Mucosa of rectum (tissue), 2 donors: ENCODE data around the gene BMX.

Source experiments
- H3K27ac ChIP-seq, 2 donors: one replicate each; pipeline ENCODE4 v1.7.0; 2013; ENCODE audit warnings: inconsistent platforms in 2 of 2, low read depth in 2 of 2, low read length in 2 of 2
- H3K27me3 ChIP-seq, 2 donors: one replicate each; pipeline ENCODE4 v1.7.0; 2013; ENCODE audit warnings: low read length in 2 of 2; ENCODE audit not compliant: control insufficient read depth in 2 of 2, insufficient read depth in 2 of 2
- H3K36me3 ChIP-seq, 2 donors: one replicate each; pipeline ENCODE4 v1.7.0; 2013; ENCODE audit warnings: low read length in 2 of 2; ENCODE audit not compliant: control insufficient read depth in 2 of 2, insufficient read depth in 2 of 2
- H3K4me1 ChIP-seq, 2 donors: one replicate each; pipeline ENCODE4 v1.7.0; 2013; ENCODE audit warnings: low read length in 2 of 2, mild to moderate bottlenecking in 1 of 2; ENCODE audit not compliant: control insufficient read depth in 2 of 2, insufficient read depth in 2 of 2
- H3K4me3 ChIP-seq, 2 donors: one replicate each; pipeline ENCODE4 v1.7.0; 2013; ENCODE audit warnings: low read length in 2 of 2
- H3K9ac ChIP-seq, 2 donors: one replicate each; pipeline ENCODE4 v1.7.0; 2013; ENCODE audit warnings: low read length in 2 of 2, low read depth in 1 of 2, mild to moderate bottlenecking in 1 of 2
- H3K9me3 ChIP-seq, 2 donors: one replicate each; pipeline ENCODE4 v1.7.0; 2013; ENCODE audit warnings: low read length in 2 of 2; ENCODE audit not compliant: control insufficient read depth in 2 of 2
- donor health status: healthy.
- donor health status: Normal muscosa, but diverticular disease.

The BMX gene

DNA sequence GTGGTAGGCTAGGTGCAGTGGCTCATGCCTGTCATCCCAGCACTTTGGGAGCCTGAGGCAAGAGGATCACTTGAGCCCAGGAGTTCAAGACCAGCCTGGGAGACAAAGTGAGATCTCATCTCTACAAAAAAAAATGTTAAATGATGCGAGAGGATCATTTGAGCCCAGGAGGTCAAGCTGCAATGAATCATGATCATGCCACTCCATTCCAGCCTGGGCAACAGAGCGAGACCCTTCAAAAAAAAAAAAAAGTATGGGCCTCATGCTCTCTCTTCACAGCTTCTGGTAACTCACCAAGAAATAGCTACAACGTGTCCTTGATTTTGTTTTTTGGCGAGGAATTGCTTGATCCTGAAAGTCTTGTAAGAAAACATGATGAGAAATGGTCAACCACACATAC lies 98.9 kb downstream of the BMX start:
- H3K36me3 ChIP-seq = no peaks in the 10 kb centered on the region
- H3K9me3 ChIP-seq = no peaks in the 10 kb centered on the region
- H3K9ac ChIP-seq = no peak overlapping the region
- peaks cover 3 to 14% of the 10 kb centered on the region in 2 donors for H3K27me3 ChIP-seq
- H3K4me3 ChIP-seq = no peak overlapping the region
- no peak overlapping the region for H3K27ac ChIP-seq
- no peaks in the 10 kb centered on the region for H3K4me1 ChIP-seq

DNA sequence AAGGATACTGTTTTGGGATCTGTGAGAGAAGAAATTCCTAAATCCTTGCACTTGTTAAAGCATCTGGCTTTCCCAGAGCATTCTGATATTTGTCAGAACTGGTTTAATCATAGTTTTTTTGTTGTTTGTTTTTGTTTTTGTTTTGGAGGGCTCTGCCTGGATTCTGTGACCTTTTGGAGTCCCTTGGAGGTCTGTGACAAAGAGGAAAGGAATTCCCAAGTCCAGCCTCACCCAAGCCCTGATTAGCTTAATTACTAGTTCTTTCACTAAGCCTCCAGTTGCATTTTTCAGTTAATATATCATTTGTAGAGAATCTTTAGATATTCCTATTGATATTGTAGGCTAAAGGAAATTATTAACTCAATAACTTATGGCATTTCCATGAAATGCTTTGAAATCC lies 99.4 kb downstream of the BMX start:
- Histone ChIP-seq H3K9ac (no peak overlapping the region), H3K27ac (no peak overlapping the region)

DNA sequence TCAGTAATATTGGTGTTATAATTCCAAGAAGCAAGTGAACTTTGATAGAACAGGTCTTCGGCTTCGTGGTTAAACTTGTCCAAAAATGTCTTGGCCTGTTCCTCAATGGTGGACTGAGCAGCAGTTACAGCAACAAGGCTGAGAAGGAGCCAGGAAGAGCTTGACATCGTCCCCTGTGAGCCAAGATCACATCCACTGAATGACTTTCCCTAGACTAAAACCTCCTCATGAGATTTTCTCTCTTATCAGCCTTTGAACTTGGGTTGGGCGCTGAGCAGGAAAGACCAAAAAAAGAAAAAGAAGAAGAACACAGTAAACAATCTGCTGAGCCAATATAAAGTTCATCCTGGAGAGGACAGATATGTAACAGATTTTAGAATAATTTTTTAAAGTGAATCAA lies 100.1 kb downstream of the BMX start, which contains the start of gene ACE2:
ACE2 (minus strand) TSS at position 216 of the 400 bp plus-strand sequence; CDS start at position 167, 49 bp downstream.
- Histone ChIP-seq H3K9ac (no peak within 1 kb of the TSS), H3K9me3 (no peaks in the 10 kb centered on the region), H3K27ac (no peak within 1 kb of the TSS), H3K27me3 (peaks cover 5 to 8% of the 10 kb centered on the region in 2 donors), H3K36me3 (no peaks in the 10 kb centered on the region), H3K4me3 (peak within 1 kb of the TSS in 1 of 2 donors; percentile 41), H3K4me1 (peaks cover 0 to 3% of the 10 kb centered on the region in 2 donors)

More for the DNA sequence above, 99.4 kb downstream of the BMX start:
- Histone ChIP-seq H3K4me3 (peak overlapping the region in 1 of 2 donors; percentile 10), H3K4me1 (no peaks in the 10 kb centered on the region), H3K36me3 (no peaks in the 10 kb centered on the region), H3K27me3 (peaks cover 1 to 14% of the 10 kb centered on the region in 2 donors), H3K9me3 (no peaks in the 10 kb centered on the region)

DNA sequence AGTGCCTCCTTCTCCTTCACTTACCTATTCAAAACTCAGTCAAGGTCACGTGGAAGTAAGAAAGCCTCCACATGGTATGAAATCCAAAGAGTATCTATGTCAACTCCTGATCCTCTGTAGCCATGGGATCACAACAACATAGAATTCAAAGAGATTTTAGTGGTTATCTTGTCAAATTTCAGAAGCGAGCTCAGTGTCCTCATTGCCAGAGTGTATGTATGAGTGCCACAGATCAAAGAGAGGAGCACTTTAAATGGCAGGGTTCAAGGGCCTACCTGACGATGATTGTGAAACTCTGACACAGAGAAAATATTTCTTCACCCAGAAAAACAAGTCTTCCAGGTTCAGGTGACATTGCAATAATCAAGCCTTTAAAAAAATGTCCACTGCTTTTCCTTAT lies 101.3 kb downstream of the BMX start:
- Histone ChIP-seq H3K27ac (no peak overlapping the region), H3K27me3 (peaks cover 6 to 8% of the 10 kb centered on the region in 2 donors), H3K9ac (no peak overlapping the region), H3K9me3 (no peaks in the 10 kb centered on the region), H3K36me3 (no peaks in the 10 kb centered on the region), H3K4me3 (no peak overlapping the region), H3K4me1 (peaks cover 0 to 4% of the 10 kb centered on the region in 2 donors)

DNA sequence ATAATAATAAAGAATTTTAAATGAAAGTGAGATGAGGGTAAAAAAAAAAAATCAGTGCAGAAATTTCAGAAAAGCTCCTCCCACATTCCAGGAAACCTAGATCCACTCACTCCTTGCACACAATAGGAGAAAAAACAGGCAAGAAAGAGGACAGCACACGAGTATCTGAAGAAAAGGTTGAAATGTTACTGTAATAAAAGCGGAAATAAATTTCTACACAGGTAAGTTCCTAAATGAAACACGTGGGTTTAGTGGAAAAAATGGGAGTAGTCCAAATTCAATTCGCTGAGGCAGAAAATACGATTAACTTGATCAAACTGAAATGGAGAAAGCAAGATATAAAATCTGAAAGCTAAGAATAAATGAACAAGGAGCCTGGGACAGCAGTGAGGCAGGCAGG lies 102.2 kb downstream of the BMX start:
- Histone ChIP-seq H3K4me1 (peaks cover 0 to 4% of the 10 kb centered on the region in 2 donors), H3K4me3 (no peak overlapping the region), H3K9me3 (no peaks in the 10 kb centered on the region), H3K9ac (no peak overlapping the region), H3K27me3 (peaks cover 6 to 8% of the 10 kb centered on the region in 2 donors), H3K27ac (no peak overlapping the region), H3K36me3 (no peaks in the 10 kb centered on the region)

DNA sequence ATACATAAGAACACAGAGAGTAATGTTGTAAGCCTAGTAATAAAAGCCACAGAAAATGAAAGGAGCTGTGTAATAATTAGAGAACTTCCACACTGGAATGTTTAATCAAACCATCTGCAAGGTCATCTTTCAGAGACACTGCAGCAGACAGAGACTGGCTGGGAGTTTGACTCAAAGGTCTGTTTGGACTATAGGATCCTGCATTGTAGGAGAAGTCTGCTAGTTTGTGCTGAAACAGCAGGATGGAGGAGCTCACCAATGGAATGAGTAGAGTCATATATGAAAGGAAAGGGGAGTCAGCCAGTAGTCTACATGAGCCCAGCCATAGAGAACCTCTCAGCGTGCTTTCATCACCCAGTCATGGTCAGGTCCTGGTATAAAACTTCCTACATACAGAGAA lies 104.6 kb downstream of the BMX start:
- H3K9me3 ChIP-seq = no peaks in the 10 kb centered on the region
- H3K36me3 ChIP-seq = no peaks in the 10 kb centered on the region
- H3K9ac ChIP-seq = no peak overlapping the region
- peaks cover 6 to 8% of the 10 kb centered on the region in 2 donors for H3K27me3 ChIP-seq
- no peak overlapping the region for H3K27ac ChIP-seq
- H3K4me3 ChIP-seq = no peak overlapping the region
- peaks cover 0 to 4% of the 10 kb centered on the region in 2 donors for H3K4me1 ChIP-seq
